RWPE2 (cell line): ENCODE results near the gene POGLUT2.

Experiments
- ATAC-seq: fragments of 200-7000 bp; cut with Tn5 transposase; 3 replicates; pipeline ENCODE4 v1.9.1; 2021; ENCODE audit warnings: low read depth
- DNase-seq: peaks from one replicate; pipeline ENCODE4 v3.0.0-alpha.2; 2020; ENCODE audit warnings: low spot score
- H3K27ac ChIP-seq: fragments of 450-650 bp; 2 replicates; pipeline ENCODE4 v1.5.1; 2017; ENCODE audit warnings: mild to moderate bottlenecking; ENCODE audit not compliant: poor library complexity, severe bottlenecking
- H3K27me3 ChIP-seq: fragments of 250-450 bp; sonication (Bioruptor Pico); 2 replicates; pipeline ENCODE4 v1.5.1; 2021; ENCODE audit warnings: mild to moderate bottlenecking, moderate library complexity; ENCODE audit not compliant: insufficient read depth, poor library complexity, severe bottlenecking
- H3K36me3 ChIP-seq: fragments of 250-450 bp; sonication (Bioruptor Pico); 2 replicates; pipeline ENCODE4 v1.5.1; 2020; ENCODE audit warnings: low read depth, mild to moderate bottlenecking, moderate library complexity
- H3K4me1 ChIP-seq: fragments of 250-450 bp; sonication (Bioruptor Pico); 2 replicates; pipeline ENCODE4 v1.5.1; 2021; ENCODE audit warnings: mild to moderate bottlenecking, moderate library complexity; ENCODE audit not compliant: insufficient read depth, poor library complexity, severe bottlenecking
- H3K4me3 ChIP-seq: fragments of 250-450 bp; sonication (Bioruptor Pico); 2 replicates; pipeline ENCODE4 v1.5.1; 2021; ENCODE audit warnings: mild to moderate bottlenecking, moderate library complexity; ENCODE audit not compliant: severe bottlenecking
- H3K9me3 ChIP-seq: fragments of 250-450 bp; sonication (Bioruptor Pico); 2 replicates; pipeline ENCODE4 v1.5.1; 2021; ENCODE audit warnings: mild to moderate bottlenecking, moderate library complexity; ENCODE audit not compliant: severe bottlenecking
- TF ChIP-seq, protein P1 (sequence below): fragments of 450-650 bp; IDR thresholded peaks from one replicate; pipeline ENCODE4 v1.5.1; 2017; ENCODE audit warnings: mild to moderate bottlenecking, moderate library complexity; ENCODE audit not compliant: poor library complexity, severe bottlenecking

POGLUT2 gene

DNA sequence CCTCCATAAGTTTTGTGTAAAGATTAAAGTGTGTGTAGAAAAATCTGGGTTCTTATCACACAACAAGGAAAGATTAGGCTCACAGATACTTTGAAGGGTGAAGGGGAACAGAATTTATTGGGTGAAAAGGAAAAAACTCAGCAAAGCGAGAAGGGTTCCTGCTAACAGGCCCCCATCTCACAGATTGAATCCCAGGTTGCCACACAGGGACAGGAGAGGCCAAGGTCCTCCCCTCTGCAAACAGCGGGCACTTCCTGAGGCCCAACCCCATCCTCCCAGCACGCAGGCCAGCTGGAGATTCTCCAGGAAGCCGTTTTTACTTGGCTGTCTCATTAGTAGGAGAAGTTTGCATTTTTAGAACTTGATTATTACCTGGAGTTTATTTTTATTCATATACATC is 31.9 kb upstream of the POGLUT2 start:
- Histone ChIP-seq H3K36me3 (peaks cover 60% of the 10 kb centered on the region), H3K9me3 (no peaks in the 10 kb centered on the region), H3K27me3 (no peaks in the 10 kb centered on the region), H3K27ac (no peak overlapping the region), H3K4me1 (peaks cover 15% of the 10 kb centered on the region), H3K4me3 (no peak overlapping the region)
- TF ChIP-seq, protein P1, sequence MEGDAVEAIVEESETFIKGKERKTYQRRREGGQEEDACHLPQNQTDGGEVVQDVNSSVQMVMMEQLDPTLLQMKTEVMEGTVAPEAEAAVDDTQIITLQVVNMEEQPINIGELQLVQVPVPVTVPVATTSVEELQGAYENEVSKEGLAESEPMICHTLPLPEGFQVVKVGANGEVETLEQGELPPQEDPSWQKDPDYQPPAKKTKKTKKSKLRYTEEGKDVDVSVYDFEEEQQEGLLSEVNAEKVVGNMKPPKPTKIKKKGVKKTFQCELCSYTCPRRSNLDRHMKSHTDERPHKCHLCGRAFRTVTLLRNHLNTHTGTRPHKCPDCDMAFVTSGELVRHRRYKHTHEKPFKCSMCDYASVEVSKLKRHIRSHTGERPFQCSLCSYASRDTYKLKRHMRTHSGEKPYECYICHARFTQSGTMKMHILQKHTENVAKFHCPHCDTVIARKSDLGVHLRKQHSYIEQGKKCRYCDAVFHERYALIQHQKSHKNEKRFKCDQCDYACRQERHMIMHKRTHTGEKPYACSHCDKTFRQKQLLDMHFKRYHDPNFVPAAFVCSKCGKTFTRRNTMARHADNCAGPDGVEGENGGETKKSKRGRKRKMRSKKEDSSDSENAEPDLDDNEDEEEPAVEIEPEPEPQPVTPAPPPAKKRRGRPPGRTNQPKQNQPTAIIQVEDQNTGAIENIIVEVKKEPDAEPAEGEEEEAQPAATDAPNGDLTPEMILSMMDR: no peak
- ATAC-seq (no peak), DNase-seq (no peak)

DNA sequence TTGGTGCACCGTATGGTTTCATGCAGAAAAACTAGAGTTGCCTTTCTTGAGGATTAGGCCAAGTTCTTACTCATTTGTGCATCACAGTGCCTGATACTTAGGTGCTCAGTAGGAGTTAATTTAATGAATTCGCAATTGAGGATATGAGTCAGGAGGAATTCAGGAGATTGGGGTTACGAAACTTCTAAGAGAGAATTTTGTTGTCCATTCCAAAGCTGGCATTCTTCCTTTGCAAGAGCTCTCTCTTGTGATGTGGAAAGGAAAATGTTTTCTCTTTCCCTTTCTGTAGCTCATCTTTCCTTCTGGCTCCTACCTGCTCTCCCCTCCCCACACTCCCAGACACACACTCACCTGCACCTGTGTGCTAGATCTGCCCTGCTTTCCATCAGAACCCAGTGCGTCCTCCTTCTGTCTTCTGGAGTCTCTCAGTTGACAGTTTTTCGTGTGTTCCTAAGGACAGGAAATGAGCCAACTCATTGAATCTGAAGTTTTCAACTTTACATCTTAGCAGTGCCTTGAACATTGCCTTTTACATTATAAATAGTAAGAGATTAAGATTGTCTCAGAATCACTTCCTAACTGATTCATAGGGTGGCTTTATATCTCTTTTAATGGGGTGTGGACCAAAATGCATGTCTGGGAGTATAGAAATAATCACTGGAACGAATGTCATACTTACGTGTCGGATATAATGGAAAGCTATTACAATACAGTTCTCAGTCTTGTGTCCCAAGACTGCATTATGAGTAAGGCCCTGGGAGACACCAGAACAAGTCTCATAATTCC is 27.3 kb upstream of the POGLUT2 start:
- TF ChIP-seq, protein P1: peak; percentile 51
- Histone ChIP-seq H3K4me3 (no peak overlapping the region), H3K36me3 (peaks cover 63% of the 10 kb centered on the region), H3K27me3 (no peaks in the 10 kb centered on the region), H3K27ac (peak overlapping the region; percentile 92), H3K4me1 (peaks cover 22% of the 10 kb centered on the region), H3K9me3 (no peaks in the 10 kb centered on the region)
- ATAC-seq (peak; percentile 89), DNase-seq (no peak)

DNA sequence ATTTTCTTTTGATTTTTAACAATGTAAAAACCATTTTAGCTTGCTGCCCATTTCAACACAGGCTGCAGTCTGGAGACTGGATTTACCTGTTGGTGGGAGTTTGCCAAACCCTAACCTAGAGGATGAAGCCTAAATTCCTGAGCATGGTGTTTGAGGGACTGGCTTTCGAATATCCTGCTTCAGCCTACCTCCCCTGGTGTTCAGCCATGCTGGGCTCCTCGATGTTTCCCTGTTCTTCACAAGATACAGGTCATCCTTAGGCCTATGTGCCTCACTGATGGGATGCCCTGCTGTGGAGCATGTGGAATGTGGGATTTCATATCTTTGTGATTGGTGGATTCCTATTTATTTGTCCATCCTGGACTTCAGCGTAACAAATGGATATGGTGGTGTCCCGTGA is 26.6 kb upstream of the POGLUT2 start:
- ATAC-seq: peak; percentile 2; the same call in 2 of the 3 replicates
- TF ChIP-seq, protein P1: no peak
- no peak overlapping the region for H3K4me3 ChIP-seq
- H3K27ac ChIP-seq: peak overlapping the region; percentile 92
- peaks cover 20% of the 10 kb centered on the region for H3K4me1 ChIP-seq
- H3K36me3 ChIP-seq: peaks cover 65% of the 10 kb centered on the region
- H3K9me3 ChIP-seq: no peaks in the 10 kb centered on the region
- no peak for DNase-seq
- no peaks in the 10 kb centered on the region for H3K27me3 ChIP-seq

DNA sequence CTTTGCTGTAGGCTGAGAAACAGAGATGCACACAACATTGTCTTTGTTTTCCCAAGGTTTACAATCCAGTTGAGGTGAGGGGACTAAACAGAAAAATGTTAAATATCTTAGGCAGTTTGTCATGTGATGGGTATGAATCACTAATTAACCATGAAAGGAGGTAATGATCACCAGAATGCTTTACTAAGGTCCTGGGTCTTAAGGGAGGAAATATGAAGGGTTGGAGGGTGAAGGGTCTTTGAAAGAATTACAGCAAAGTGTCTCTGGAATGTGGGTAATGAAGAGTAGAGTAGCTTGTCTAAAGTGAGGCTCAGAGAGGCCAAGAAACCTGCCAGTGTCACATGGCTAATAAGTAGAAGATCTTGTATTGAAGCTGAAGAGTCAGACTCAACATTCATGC is 19.1 kb upstream of the POGLUT2 start:
- Histone ChIP-seq H3K4me1 (peaks cover 1% of the 10 kb centered on the region), H3K27me3 (no peaks in the 10 kb centered on the region), H3K36me3 (peaks cover 67% of the 10 kb centered on the region), H3K4me3 (no peak overlapping the region), H3K27ac (no peak overlapping the region), H3K9me3 (no peaks in the 10 kb centered on the region)
- DNase-seq (no peak), ATAC-seq (no peak)
- TF ChIP-seq, protein P1: no peak

DNA sequence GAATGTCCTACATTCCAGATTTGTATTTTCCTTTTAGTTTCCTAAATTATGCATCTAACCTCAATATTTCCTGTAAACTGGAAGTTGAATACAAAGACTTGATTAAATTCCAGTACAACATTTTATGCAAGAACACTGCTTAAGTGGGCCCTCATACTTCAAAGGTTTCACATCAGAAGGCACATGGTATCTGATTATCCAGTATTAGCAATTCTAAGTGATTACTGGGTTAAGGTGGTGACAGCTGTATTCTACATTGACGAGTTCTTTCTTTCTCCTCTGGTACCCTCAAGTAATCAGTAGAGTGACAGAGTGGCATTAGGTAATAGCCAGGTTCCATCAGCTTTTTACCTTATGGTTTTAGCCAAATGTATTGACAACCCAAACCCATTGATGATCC is 18.5 kb upstream of the POGLUT2 start:
- Histone ChIP-seq H3K9me3 (no peaks in the 10 kb centered on the region), H3K4me1 (peaks cover 8% of the 10 kb centered on the region), H3K27me3 (no peaks in the 10 kb centered on the region), H3K4me3 (no peak overlapping the region), H3K36me3 (peaks cover 64% of the 10 kb centered on the region), H3K27ac (no peak overlapping the region)
- TF ChIP-seq, protein P1: no peak
- DNase-seq (no peak), ATAC-seq (no peak)
